SH-SY5Y (cell line): ENCODE data around the gene EWSR1.

Experiments used
- GATA2 ChIP-seq: IDR thresholded peaks from 2 replicates; pipeline ENCODE4 v1.6.1; 2011; ENCODE audit warnings: mild to moderate bottlenecking, low read depth, low read length
- GATA3 ChIP-seq: IDR thresholded peaks from 2 replicates; pipeline ENCODE4 v1.6.1; 2011; ENCODE audit warnings: low read depth, mild to moderate bottlenecking, low read length, moderate library complexity

DNA sequence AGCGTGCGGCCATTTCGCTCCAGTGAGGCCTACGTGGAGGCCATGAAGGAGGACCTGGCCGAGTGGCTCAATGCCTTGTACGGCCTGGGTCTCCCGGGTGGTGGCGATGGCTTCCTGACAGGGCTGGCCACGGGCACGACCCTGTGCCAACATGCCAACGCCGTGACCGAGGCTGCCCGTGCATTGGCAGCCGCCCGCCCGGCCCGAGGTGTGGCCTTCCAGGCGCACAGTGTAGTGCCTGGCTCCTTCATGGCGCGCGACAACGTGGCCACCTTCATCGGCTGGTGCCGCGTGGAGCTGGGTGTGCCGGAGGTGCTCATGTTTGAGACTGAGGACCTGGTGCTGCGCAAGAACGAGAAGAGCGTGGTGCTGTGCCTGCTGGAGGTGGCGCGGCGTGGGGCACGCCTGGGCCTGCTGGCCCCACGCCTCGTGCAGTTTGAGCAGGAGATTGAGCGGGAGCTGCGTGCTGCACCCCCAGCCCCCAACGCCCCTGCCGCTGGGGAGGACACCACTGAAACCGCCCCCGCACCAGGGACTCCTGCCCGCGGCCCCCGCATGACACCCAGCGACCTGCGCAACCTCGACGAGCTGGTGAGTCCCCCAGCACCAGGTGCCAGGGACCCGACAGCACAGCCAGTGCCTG is 40.2 kb downstream of the EWSR1 start:
- no peak for TF ChIP-seq GATA2
- no peak for TF ChIP-seq GATA3
